PFSK-1 (cell line): ENCODE data around the gene GLCE.

Experiments used
- FOXP2 ChIP-seq: optimal IDR thresholded peaks from 2 replicates; pipeline ENCODE3; 2011; ENCODE audit warnings: borderline replicate concordance, control low read depth, inconsistent platforms; ENCODE audit not compliant: insufficient read depth; ENCODE audit errors: extremely low read length, extremely low read depth
- POLR2AphosphoS5 ChIP-seq: IDR thresholded peaks from 2 replicates; pipeline ENCODE4 v1.6.1; 2012; ENCODE audit warnings: low read depth, mild to moderate bottlenecking, control low read depth, low read length, moderate library complexity
- REST ChIP-seq, 2 experiments: IDR thresholded peaks; 2 replicates each; pipeline versions ENCODE4 v1.6.1 to v1.8.0; 2011 to 2012; ENCODE audit warnings: low read depth in 2 of 2, low read length in 2 of 2, control low read depth in 1 of 2, inconsistent platforms in 1 of 2, mild to moderate bottlenecking in 1 of 2, moderate library complexity in 1 of 2; ENCODE audit not compliant: insufficient read depth in 1 of 2
- SIN3A ChIP-seq: IDR thresholded peaks from 2 replicates; pipeline ENCODE4 v1.6.1; 2012; ENCODE audit warnings: mild to moderate bottlenecking, low read length, moderate library complexity, borderline replicate concordance; ENCODE audit not compliant: insufficient read depth
- TAF1 ChIP-seq: IDR thresholded peaks from 2 replicates; pipeline ENCODE4 v1.6.1; 2012; ENCODE audit warnings: low read length, control low read depth, borderline replicate concordance; ENCODE audit not compliant: insufficient read depth

The GLCE gene

GRCh38 chr15:69279636-69280035 lies 119.2 kb downstream of the GLCE start:
- no peak for TF ChIP-seq POLR2AphosphoS5

- TF ChIP-seq POLR2AphosphoS5, result no peak
- TF ChIP-seq SIN3A, result no peak
- TF ChIP-seq TAF1, result no peak
- no peak for TF ChIP-seq REST (IDR thresholded peaks at IDR 0.05; ENCODE audit: insufficient read depth in 1 of 2, low read depth in 2 of 2, low read length in 2 of 2)
- TF ChIP-seq FOXP2, result no peak
These were observed 120.3 kb downstream of the GLCE start for GRCh38 chr15:69280783-69281182.

GRCh38 chr15:69282104-69282743 lies 121.8 kb downstream of the GLCE start:
- TF ChIP-seq SIN3A, result no peak
- TF ChIP-seq POLR2AphosphoS5, result no peak

GRCh38 chr15:69285834-69286233 lies 125.4 kb downstream of the GLCE start:
- TF ChIP-seq TAF1 (no peak), POLR2AphosphoS5 (no peak), REST (IDR thresholded peaks at IDR 0.05; ENCODE audit: insufficient read depth in 1 of 2, low read depth in 2 of 2, low read length in 2 of 2) (no peak)

- no peak for TF ChIP-seq REST (IDR thresholded peaks at IDR 0.05; ENCODE audit: insufficient read depth in 1 of 2, low read depth in 2 of 2, low read length in 2 of 2)
- no peak for TF ChIP-seq POLR2AphosphoS5
- no peak for TF ChIP-seq TAF1
- no peak for TF ChIP-seq FOXP2
- TF ChIP-seq SIN3A, result no peak
These were observed 127.6 kb downstream of the GLCE start for GRCh38 chr15:69288011-69288410.

- TF ChIP-seq POLR2AphosphoS5, result no peak
- TF ChIP-seq SIN3A, result no peak
These were observed 128.3 kb downstream of the GLCE start for GRCh38 chr15:69288531-69289341.
